Glutamatergic neuron (in vitro differentiated cells): ENCODE results near the gene SLC34A3. TPM values are rescaled to one million over a fixed set of nuclear protein-coding genes. Genes with fewer than 3 reads are reported as not detected.

Source experiments
- DNase-seq: peaks from one replicate; pipeline ENCODE4 v3.0.0; 2022
- H3K27ac Mint-ChIP-seq: one replicate; pipeline ENCODE4 v1.8.0; 2020; ENCODE audit warnings: mild to moderate bottlenecking, mixed read lengths, inconsistent platforms; ENCODE audit not compliant: unreplicated experiment
- H3K27me3 Mint-ChIP-seq: one replicate; pipeline ENCODE4 v1.8.0; 2020; ENCODE audit warnings: mild to moderate bottlenecking, moderate library complexity, mixed read lengths, inconsistent platforms; ENCODE audit not compliant: unreplicated experiment
- H3K36me3 Mint-ChIP-seq: one replicate; pipeline ENCODE4 v1.8.0; 2020; ENCODE audit warnings: mild to moderate bottlenecking, mixed read lengths, inconsistent platforms; ENCODE audit not compliant: unreplicated experiment
- H3K4me1 Mint-ChIP-seq: one replicate; pipeline ENCODE4 v1.8.0; 2020; ENCODE audit warnings: mild to moderate bottlenecking, low read depth, mixed read lengths, inconsistent platforms; ENCODE audit not compliant: unreplicated experiment
- H3K4me3 Mint-ChIP-seq: one replicate; pipeline ENCODE4 v1.8.0; 2020; ENCODE audit warnings: mild to moderate bottlenecking, mixed read lengths, inconsistent platforms; ENCODE audit not compliant: unreplicated experiment
- H3K9me3 Mint-ChIP-seq: one replicate; pipeline ENCODE4 v1.8.0; 2020; ENCODE audit warnings: mild to moderate bottlenecking, moderate library complexity, mixed read lengths, inconsistent platforms; ENCODE audit not compliant: unreplicated experiment
- CTCF ChIP-seq: fragments of 200-600 bp; sonication (generic); IDR thresholded peaks from one replicate; pipeline ENCODE4 v1.5.0; 2021; ENCODE audit not compliant: partially characterized antibody, unreplicated experiment
- total RNA-seq: library from RNA; stranded (reverse); fragmentation: NEBNext Ultra II Directional; extraction: Animal tissue kit (Norgen Biotek cat#: 25700); gene quantifications from one replicate; pipeline ENCODE4 v1.2.1, GENCODE V29; 2021; ENCODE audit not compliant: unreplicated experiment

The SLC34A3 gene
- total RNA-seq, 1 donor from 2014 or later, result not detected

GRCh38 chr9:137217276-137218211, 13.2 kb upstream of the SLC34A3 start:
- H3K27me3 Mint-ChIP-seq, result peaks cover 7% of the 10 kb centered on the region
- peaks cover 8% of the 10 kb centered on the region for H3K9me3 Mint-ChIP-seq
- H3K36me3 Mint-ChIP-seq, result no peaks in the 10 kb centered on the region
- no peak overlapping the region for H3K27ac Mint-ChIP-seq
- no peak for DNase-seq
- H3K4me1 Mint-ChIP-seq, result peaks cover 4% of the 10 kb centered on the region
- H3K4me3 Mint-ChIP-seq, result no peak overlapping the region
- TF ChIP-seq CTCF, result no peak

GRCh38 chr9:137218212-137218753, 12.4 kb upstream of the SLC34A3 start:
- no peak for DNase-seq
- Mint-ChIP-seq H3K36me3 (no peaks in the 10 kb centered on the region), H3K9me3 (peaks cover 6% of the 10 kb centered on the region), H3K4me1 (peaks cover 4% of the 10 kb centered on the region), H3K4me3 (no peak overlapping the region), H3K27me3 (peaks cover 3% of the 10 kb centered on the region), H3K27ac (peak overlapping the region; percentile 22)
- TF ChIP-seq CTCF, result no peak

- H3K4me3 Mint-ChIP-seq, result no peak overlapping the region
- peaks cover 4% of the 10 kb centered on the region for H3K4me1 Mint-ChIP-seq
- DNase-seq, result peak; percentile 59
- H3K27me3 Mint-ChIP-seq, result peaks cover 3% of the 10 kb centered on the region
- no peak for TF ChIP-seq CTCF
- H3K9me3 Mint-ChIP-seq, result peaks cover 6% of the 10 kb centered on the region
- H3K27ac Mint-ChIP-seq, result peak overlapping the region; percentile 22
- no peaks in the 10 kb centered on the region for H3K36me3 Mint-ChIP-seq
These were observed 11.9 kb upstream of the SLC34A3 start for GRCh38 chr9:137218754-137219271.

GRCh38 chr9:137219757-137220316, 10.9 kb upstream of the SLC34A3 start:
- Mint-ChIP-seq H3K27ac (no peak overlapping the region), H3K36me3 (no peaks in the 10 kb centered on the region)

More at GRCh38 chr9:137219757-137220316, 10.9 kb upstream of the SLC34A3 start:
- DNase-seq, result no peak
- Mint-ChIP-seq H3K4me1 (peaks cover 4% of the 10 kb centered on the region), H3K27me3 (peaks cover 3% of the 10 kb centered on the region), H3K4me3 (peak overlapping the region; percentile 55), H3K9me3 (peaks cover 6% of the 10 kb centered on the region)
- TF ChIP-seq CTCF, result no peak
